ENCODE results near the gene PTPRD. TPM values are rescaled to one million over a fixed set of nuclear protein-coding genes. Genes with fewer than 3 reads are reported as not detected.

The PTPRD gene
- total RNA-seq, 3 donors from 2014 or later, result 2.9 to 5.4 (median 3.6) TPM

DNA sequence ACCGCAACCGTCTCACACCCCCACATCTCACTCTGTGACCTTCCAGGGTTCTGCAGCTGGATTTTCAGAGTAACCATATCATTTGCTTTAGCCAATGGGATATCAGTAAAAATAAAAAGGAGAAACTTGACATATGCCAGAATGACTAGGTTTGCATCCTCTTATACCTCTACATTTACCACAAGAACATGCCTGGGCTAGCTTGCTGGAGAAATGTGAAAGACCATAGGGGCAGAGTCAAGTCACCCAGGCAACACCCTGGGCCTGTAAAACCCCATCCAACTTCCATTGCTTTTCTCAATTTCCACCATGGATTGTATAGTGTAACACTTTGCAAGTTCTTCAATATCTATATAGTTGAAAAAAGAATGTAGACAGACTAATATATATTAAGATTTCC lies 731.1 kb downstream of the PTPRD start:
- H3K27ac ChIP-seq, result no peak overlapping the region
- DNase-seq (ENCODE audit: low spot score in 2 of 2), result no peak
- no peaks in the 10 kb centered on the region for H3K27me3 ChIP-seq
- TF ChIP-seq, protein P1, sequence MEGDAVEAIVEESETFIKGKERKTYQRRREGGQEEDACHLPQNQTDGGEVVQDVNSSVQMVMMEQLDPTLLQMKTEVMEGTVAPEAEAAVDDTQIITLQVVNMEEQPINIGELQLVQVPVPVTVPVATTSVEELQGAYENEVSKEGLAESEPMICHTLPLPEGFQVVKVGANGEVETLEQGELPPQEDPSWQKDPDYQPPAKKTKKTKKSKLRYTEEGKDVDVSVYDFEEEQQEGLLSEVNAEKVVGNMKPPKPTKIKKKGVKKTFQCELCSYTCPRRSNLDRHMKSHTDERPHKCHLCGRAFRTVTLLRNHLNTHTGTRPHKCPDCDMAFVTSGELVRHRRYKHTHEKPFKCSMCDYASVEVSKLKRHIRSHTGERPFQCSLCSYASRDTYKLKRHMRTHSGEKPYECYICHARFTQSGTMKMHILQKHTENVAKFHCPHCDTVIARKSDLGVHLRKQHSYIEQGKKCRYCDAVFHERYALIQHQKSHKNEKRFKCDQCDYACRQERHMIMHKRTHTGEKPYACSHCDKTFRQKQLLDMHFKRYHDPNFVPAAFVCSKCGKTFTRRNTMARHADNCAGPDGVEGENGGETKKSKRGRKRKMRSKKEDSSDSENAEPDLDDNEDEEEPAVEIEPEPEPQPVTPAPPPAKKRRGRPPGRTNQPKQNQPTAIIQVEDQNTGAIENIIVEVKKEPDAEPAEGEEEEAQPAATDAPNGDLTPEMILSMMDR (IDR thresholded peaks at IDR 0.05), result no peak
- no peak for TF ChIP-seq POLR2A (IDR thresholded peaks at IDR 0.05)
- TF ChIP-seq POLR2AphosphoS5 (IDR thresholded peaks at IDR 0.05), result no peak
- no peaks in the 10 kb centered on the region for H3K9me3 ChIP-seq
- no peak overlapping the region for H3K4me3 ChIP-seq
- intact Hi-C loops (cut with DNase I; ENCODE audit: low total_unique reads), result no loop called here
- H3K36me3 ChIP-seq, result no peaks in the 10 kb centered on the region
- no peaks in the 10 kb centered on the region for H3K4me1 ChIP-seq

DNA sequence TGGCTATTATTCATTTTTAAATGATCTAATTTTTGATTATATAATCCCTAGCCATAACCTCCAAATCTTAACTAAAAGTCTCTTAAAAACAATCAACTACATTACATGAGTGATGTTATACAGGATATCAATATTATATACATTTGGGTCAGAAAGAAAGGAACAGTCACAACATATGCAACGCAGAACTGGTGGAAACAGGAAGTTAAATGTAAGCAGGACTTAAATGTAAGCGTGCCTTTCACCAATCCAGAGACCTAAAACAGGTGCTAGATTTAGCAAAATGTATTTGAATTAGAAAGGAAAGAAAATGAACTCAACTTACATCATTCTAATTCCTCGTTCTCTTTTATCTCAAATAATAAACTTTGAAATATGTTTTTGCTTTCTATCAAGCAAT lies 738.5 kb downstream of the PTPRD start:
- Histone ChIP-seq H3K4me1 (no peaks in the 10 kb centered on the region), H3K36me3 (no peaks in the 10 kb centered on the region), H3K4me3 (no peak overlapping the region), H3K27me3 (no peaks in the 10 kb centered on the region), H3K9me3 (no peaks in the 10 kb centered on the region), H3K27ac (no peak overlapping the region)
- TF ChIP-seq, protein P1 (IDR thresholded peaks at IDR 0.05), result no peak
- TF ChIP-seq POLR2AphosphoS5 (IDR thresholded peaks at IDR 0.05), result no peak
- no peak for TF ChIP-seq POLR2A (IDR thresholded peaks at IDR 0.05)
- DNase-seq (ENCODE audit: low spot score in 2 of 2), result no peak
- intact Hi-C loops (cut with DNase I; ENCODE audit: low total_unique reads), result no loop called here

DNA sequence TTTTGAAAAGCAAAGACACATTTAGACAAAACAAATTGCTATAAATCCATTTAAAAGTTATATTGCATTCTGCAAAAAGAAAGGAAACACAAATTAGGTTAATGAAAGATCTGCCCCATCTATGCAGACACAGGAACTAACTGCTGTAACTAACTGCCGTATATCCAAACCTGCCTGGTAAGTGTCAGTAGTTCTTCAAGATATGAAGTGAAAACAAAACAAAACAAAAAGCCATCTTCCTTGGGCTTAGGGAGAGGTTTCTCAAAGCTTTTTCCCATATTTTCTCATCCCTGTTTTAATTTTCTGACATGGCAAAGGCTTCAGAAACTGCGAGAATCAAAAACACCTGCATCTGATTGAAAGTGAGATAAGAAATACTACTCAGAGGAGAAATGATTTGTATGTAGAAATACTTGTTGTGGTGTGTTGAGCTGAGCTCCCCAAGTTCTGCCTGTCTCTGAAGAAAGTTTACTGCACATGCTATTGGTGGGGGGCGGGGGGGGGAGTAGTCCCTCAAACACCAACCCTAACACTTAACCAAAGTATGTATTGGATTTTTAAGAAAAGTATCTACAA lies 750.5 kb downstream of the PTPRD start:
- H3K36me3 ChIP-seq, result no peaks in the 10 kb centered on the region
- no peaks in the 10 kb centered on the region for H3K4me1 ChIP-seq
- TF ChIP-seq, protein P1 (IDR thresholded peaks at IDR 0.05), result no peak
- TF ChIP-seq POLR2AphosphoS5 (IDR thresholded peaks at IDR 0.05), result no peak
- no peak for DNase-seq (ENCODE audit: low spot score in 2 of 2)
- H3K9me3 ChIP-seq, result no peaks in the 10 kb centered on the region
- H3K27me3 ChIP-seq, result no peaks in the 10 kb centered on the region
- intact Hi-C loops (cut with DNase I; ENCODE audit: low total_unique reads), result no loop called here
- no peak overlapping the region for H3K27ac ChIP-seq
- no peak overlapping the region for H3K4me3 ChIP-seq

DNA sequence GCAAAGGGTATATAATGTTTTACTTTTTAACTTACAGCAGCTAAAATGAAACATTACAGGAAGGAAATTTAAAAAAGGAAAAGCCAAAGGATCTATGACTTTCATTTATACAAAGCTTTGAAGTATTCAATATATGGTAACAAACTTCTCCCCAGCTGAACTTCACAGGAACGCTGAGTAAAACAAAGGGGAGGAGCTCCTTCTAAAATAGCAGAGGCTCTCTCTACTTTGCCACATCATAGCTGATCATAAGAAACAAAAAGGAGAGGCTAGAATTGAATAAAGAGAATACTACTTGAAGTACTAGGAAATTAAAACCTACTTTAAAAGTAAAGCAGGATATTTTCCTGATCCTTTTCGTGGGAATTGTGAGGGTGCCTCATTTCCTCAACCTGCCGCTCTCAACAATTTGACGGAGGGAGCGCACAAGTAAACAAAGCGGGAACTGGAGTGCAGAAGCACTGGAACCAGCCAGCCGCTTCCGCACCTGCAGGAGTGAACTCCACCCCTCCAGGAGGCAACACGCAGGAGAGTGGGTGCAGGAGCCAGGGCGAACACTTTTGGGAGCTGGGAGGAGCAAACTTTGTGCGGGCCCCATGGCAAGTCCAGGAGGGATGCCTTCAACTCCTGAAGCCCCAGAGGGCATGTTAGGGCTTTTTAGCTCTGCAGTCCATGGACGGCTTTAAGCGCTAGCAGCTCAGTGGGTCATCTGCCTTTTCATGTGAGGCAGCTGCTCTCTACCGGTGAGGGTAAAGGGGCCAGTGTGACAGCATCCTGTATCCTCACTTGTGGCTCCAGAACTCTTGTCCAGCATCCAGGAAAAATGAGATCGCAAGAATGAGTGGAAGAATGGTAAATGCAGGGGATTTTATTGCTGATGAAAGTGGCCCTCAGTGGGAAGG lies 757.4 kb downstream of the PTPRD start:
- H3K36me3 ChIP-seq, result no peaks in the 10 kb centered on the region
- no peak overlapping the region for H3K4me3 ChIP-seq
- no peak overlapping the region for H3K27ac ChIP-seq
- H3K9me3 ChIP-seq, result no peaks in the 10 kb centered on the region
- intact Hi-C loops (cut with DNase I; ENCODE audit: low total_unique reads), result no loop called here
- H3K27me3 ChIP-seq, result no peaks in the 10 kb centered on the region
- no peak for TF ChIP-seq POLR2A (IDR thresholded peaks at IDR 0.05)
- TF ChIP-seq, protein P1 (IDR thresholded peaks at IDR 0.05), result no peak
- no peak for TF ChIP-seq POLR2AphosphoS5 (IDR thresholded peaks at IDR 0.05)
- no peaks in the 10 kb centered on the region for H3K4me1 ChIP-seq
- DNase-seq (ENCODE audit: low spot score in 2 of 2), result no peak

DNA sequence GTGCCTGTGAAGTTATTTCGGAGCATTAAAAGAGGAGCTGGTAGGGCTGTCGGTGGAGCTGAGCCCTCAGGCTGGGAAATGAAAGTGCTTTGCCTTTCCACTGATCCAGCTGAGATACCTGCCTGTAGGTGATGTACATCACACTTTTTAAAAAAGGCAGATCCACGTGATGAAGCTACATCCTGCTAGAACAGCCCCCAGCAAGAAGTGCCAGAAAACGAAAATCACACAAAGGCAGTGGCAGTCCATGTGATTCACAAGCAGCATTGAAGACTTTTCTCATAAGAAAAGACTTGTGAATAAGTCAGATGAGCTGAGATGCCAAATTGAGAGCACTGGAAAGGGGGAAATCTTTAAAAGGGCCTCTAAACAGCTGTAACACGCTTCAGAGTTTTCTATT lies 765.1 kb downstream of the PTPRD start:
- Histone ChIP-seq H3K36me3 (no peaks in the 10 kb centered on the region), H3K27ac (no peak overlapping the region), H3K27me3 (no peaks in the 10 kb centered on the region), H3K4me1 (no peaks in the 10 kb centered on the region), H3K9me3 (no peaks in the 10 kb centered on the region), H3K4me3 (no peak overlapping the region)
- TF ChIP-seq, protein P1 (IDR thresholded peaks at IDR 0.05), result no peak
- no peak for TF ChIP-seq POLR2A (IDR thresholded peaks at IDR 0.05)
- no peak for TF ChIP-seq POLR2AphosphoS5 (IDR thresholded peaks at IDR 0.05)
- intact Hi-C loops (cut with DNase I; ENCODE audit: low total_unique reads), result no loop called here
- no peak for DNase-seq (ENCODE audit: low spot score in 2 of 2)
